Activated T-helper 1 cell treated with anti-CD3 and anti-CD28 coated beads, Interleukin-2, amount 50 U/mL, for 16 hours (primary cell): Measurements from ENCODE around the gene EHD4.

Experiments used
- DNase-seq, 2 donors: peaks; one replicate each; pipeline ENCODE4 v3.0.0-alpha.2; 2020; ENCODE audit warnings: low read depth in 1 of 2, low spot score in 1 of 2

EHD4 gene

GRCh38 chr15:41937568-41937923 lies 34.8 kb downstream of the EHD4 start:
- DNase-seq: no peak

GRCh38 chr15:41936649-41937567 lies 35.4 kb downstream of the EHD4 start:
- peak; percentile 49 to 74 for DNase-seq

- no peak for DNase-seq
Measured at GRCh38 chr15:41936155-41936554, 36.2 kb downstream of the EHD4 start.

- no peak for DNase-seq
Measured at GRCh38 chr15:41935566-41936020, 36.8 kb downstream of the EHD4 start.

GRCh38 chr15:41934843-41935242 lies 37.5 kb downstream of the EHD4 start:
- peak; percentile 53 to 55 for DNase-seq

DNA sequence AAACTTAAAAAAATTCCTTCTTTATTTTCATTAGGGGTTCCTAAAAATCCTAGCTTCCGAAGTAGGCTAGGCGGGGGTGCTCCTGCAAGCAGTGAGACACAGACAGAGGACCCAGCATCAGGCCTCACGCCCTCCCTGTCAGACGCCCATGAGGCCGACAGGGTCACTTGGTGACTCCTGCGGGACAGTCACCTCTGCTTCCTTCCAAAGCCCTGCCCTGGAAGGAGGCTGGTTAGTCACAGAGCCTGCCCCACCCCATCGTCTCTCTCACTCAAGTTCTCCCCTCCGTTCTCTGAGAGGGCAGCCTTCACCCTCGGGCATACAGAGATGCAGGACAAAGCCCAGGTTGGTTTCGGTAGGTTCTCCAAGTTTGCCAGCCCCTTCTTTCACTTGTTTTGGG lies 38.6 kb downstream of the EHD4 start:
- DNase-seq: no peak

DNA sequence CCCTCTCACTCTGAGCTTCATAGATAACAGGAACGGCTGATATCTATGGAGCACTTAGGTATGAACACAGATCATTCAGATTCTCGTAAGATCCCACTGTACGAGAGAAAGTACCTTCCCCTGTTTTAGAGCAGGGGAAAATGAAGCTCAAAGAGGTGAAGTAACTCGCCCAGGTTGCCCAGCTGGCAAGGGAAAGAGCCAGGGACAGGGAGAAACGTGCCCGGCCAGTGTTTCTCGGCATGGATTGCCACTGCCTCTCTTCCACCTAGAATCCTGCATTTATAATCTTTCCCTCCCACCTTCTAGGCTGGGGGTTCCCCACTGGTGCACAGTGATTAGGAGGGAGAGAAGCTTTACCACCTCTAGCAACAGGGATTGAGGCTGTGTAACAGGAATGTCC lies 39.0 kb downstream of the EHD4 start:
- DNase-seq: no peak

DNA sequence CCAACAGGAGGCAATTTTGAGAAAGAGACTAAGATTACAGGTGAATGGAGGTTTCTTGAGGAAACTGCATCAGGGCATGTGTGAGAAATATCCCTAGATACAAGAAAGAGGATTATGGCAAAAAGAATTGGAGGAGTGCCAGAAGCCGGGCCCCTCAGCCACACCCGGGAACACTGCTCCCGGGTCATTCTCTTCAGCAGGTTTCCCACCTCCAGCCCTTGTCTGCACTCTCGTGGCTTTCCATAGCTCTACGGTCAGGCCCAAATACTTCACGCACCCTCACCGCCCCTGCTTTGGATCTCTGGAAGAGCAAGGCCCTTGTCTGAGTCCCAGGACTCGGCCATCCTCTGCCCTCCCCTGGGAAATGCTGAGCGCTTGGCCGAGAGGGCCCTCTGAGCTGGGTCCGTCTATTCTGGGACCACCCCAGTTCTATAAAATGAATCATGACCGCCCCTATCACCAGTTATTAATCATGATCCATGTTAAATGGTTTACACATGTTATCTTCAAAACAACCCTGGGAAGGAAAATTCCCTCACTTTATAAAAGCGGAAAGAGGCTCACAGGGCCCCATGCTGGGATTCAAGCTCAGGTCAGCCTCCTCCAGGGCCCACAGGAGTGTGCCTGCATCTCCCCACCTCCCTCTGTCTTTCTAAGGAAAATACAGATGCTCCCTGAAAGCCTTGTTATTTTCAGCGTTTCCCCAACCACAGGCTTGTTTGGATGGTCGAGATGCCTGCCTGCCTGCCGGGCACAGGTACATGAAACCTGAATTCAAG lies 39.7 kb downstream of the EHD4 start:
- no peak for DNase-seq

DNA sequence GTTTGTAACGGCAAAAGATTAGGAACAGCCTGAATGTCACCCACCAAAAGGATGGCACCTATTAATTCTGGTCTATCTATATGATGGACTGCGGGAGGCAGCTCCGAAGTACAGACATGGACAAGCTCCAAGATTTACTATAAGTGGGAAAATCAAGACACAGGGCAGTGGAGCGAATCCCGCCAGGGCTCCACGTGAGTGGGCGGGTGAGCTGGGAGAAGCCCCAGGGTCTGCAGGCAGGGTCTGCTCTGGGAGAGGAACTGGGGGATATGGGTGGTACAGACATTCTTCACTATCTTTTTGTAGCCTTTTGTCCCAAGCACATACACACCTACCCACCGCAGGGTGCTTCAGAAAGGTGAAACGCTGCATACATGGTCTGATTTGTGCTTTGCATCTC lies 40.3 kb downstream of the EHD4 start:
- no peak for DNase-seq

DNA sequence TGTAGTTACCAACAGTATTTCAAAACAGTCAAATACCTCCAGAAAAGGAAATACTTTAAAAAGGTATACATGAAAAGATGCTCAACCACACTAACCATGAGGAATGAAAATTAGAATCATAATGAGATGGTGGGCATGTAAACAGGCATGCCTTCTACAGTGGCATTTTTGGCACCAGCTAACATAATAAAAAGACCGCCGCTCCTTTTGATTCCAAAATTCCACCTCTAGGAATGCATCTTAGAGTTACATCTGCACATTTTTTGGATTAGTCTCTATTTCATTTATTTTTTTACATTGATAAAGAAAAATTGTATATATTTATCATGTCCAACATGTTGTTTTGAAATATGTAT lies 41.5 kb downstream of the EHD4 start:
- no peak for DNase-seq

DNA sequence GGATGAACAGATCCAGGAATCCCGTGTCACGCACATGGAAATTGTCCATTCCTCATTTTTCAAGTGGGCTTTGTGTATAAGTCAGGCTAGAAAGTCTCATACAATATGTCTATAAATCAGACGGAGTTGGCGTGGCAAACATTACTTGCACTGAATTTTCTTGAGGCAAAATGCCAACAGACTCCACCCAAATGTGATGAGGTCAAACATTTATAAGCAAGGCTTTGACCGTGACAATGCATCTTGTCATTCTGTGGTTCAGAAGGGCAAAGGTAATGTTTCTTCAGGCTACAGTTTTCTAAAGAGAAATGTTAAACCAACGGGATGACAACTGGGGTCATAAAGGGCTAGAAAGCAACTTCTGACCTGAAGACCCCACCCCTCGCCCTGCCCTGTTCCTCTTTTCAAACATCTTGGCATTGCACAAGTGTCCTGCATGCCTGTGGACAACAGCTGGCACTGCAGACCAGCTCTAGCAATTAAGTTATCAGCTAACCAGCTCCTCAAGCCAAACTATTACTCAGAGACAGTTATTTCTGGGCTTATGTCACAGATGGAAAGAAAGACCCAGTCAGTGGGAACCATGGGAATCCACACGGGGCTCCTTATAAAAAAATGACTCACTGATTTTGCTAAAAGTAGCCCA lies 42.0 kb downstream of the EHD4 start:
- DNase-seq: no peak

DNA sequence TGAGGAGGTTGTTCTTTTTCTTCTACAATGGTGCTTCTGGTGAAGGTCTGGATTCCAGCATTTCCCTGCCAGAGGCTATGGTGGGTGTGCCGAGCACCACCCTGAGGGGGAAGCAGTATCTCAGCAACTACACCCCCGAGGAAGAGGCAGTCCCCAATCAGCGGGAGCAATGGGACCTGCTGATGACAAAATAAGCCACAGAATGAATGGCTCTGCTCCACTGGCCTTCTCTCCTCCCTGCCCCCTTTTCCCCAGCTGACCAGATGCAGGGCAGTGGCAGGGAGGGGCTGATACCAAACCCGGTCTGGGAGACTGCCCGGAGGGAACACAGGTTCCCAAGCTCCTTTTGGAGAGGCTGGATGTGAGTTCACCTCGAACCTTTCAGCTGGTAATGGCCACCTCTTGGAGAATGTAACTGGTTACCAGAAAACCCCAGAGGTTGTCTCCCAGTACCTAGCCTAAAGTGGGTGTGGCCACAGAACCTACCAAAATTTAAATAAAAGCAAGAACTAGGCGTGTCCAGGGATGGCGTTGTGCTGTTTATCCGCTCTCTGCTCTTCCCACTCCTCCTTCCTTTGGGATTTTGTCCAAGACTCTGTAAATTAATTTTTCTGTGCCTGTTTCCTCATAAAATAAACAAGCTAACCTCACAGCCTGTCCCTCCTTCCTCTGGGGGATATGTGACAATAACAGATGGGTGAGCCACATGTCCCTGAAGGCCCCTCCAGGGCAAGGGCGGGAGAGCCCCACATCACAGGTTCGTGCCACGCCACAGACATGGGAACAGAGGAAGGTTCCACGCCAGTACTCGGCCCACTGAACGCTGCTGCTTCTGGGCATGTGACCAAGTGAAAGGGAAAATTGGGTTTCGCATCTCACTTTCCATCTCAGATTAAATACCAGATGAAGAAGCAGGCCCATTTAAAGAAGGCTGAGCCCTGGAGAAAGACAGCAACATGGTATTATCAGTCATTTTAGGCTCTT lies 43.4 kb downstream of the EHD4 start:
- DNase-seq: no peak

GRCh38 chr15:41928100-41928499 lies 44.3 kb downstream of the EHD4 start:
- DNase-seq: no peak

DNA sequence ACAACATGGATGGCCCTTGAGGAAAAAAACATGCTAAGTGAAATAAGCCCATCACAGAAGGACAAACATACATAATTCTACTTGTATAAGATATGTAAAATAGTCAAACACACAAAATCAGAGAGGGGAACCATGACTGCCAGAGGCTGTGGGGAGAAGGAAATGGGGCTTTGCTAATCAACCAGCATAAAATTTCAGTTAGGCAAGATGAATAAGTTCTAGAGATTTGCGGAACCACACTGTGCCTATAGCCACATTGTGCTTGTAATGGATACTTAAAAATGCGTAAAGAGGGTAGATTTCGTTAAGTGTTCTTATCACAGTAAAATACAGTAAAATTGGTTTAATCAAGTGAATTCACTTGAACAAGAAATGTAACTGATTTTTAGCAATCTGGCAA lies 44.8 kb downstream of the EHD4 start:
- DNase-seq: no peak

DNA sequence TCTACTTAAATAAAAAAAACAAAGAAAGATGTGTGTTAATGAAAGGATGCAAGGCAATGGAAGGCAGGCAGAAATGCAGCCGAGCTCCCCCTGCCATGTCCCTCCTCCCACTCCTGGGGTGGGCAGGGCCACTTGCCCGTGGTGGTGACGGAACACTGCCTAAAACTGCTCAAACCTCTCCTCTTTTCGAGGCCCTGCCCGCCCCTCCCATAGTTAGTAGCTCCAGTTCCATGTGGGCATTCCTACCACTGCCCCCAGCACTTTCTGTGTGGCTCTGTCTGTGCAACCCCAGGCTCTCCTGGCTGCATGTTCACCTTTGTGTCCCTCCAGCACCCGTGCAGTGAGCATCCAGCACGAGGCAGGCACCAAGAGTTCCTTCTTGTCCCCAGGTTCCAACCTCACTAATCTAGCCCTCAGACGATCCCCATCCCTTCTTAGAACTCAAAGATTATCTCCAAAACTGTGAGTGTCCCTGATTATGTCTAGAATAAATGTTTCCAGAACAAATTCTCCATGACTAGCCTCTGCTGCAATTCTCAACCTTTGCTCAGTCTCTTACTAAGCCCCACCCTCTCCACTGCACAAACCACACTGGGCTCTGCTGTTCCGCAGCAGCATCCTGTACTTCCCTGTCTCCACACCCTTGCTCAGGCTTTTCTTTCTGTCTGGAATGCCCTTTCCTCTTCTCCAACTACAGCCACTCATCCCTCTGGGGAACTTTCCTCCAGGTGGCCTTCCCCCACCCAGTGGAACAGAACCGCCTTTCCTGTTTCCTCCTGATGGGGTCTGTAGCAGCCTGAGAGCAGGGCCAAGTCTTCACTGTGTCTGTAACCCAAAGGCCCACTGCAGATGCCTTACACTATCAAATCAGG lies 45.9 kb downstream of the EHD4 start:
- DNase-seq: no peak

DNA sequence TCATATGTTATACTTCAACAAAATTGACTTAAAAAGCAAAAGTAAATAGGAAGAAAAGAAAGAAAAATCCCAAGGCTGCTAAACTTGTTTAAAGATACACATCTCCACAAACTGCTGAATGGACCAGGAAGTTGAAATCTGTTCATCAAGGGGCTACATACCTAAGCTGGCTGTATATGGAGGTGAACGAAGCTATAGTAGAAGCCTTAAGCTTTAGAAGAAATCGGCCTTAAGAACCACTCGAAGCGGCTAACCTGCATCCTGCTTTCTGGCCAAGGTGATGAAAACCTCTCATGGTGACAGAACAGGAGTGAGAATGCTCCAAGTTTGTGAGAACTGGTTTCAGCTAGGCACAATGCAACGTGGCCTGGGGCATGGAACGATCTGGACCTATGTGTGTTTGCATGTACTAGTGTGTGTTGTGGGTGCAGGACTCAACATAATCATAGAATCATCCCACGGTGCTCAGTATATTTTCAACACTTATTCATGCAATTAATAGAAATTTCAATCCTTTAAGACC lies 47.2 kb downstream of the EHD4 start:
- no peak for DNase-seq

DNA sequence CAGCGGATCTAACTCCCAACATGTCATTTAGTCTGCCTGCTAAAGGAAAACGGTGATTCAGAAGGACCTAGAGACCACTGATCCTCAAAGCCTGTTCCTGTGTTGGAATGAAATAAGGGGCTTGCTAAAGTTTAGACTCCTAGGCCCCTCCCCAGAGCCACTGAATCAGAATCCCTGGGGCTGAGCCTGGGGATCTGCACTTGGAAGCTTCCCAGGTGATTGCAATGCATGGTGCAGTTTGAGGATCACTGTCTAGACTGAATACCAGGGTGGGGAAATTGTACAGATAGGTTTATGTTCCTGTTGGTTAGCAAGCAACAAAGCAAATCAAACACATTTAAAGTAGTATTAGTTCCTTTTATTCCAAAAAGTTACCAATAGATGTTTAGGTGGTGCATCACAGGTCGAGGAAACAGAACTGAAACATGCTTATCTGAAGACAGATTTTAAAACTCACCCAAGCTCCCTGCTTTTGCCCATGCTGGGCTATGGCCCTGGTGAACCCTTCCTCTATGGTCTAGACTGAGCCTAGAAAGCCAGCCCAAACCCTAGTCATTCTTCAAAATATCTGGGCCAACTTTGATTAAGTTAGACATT lies 48.9 kb downstream of the EHD4 start:
- no peak for DNase-seq

DNA sequence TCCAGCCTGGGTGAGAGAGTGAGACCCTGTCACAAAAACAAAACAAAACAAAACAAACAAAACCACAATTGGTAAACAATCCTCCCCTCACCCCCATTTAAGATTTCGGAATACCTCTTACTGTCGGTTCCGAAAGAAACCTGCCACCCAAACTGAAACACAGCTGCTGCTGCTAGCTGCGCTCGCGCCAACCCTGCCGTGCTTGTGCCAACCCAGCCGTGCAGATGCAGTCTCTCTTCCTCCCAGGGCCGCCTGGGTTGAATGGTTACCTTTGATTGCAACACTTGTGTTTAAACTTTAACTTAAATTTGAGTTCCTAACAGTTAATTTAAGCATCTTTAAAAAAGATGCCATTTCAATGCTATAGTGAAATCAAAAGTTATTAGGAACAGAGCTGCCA lies 50.0 kb downstream of the EHD4 start:
- no peak for DNase-seq

GRCh38 chr15:41921639-41922038 lies 50.7 kb downstream of the EHD4 start:
- no peak for DNase-seq
